SK-N-MC (cell line): ENCODE results near the gene AGBL1.

Source experiments
- EZH2 ChIP-seq: fragments of 200-600 bp; sonication (generic); IDR thresholded peaks from one replicate; pipeline ENCODE4 v1.6.1; 2017; ENCODE audit warnings: antibody characterized with exemption
- POLR2AphosphoS5 ChIP-seq: IDR thresholded peaks from 2 replicates; pipeline ENCODE4 v1.6.1; 2012; ENCODE audit warnings: mild to moderate bottlenecking, low read depth, low read length, borderline replicate concordance

DNA sequence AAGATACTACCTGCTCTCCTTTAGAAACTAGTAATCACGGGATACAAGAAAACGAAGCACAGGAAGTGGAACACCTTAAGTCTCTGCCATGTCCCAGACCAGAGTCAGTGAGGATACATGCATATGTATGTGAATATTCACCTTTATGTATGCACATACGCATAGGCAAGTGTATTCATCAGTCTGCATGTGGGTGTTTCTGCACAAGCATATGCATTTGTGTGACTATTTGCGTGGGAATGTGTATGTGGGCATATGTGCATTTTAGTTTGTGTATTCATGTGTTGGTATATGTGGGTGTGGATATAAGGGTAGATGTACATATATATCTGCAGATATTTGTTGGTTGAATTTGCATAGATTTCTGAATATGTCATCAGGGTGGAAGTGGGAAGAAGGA lies 889.7 kb downstream of the AGBL1 start:
- TF ChIP-seq EZH2: no peak
- no peak for TF ChIP-seq POLR2AphosphoS5
